ENCODE data around the gene RPAP3.

Gene RPAP3

GRCh38 chr12:47747596-47748506, 42.0 kb upstream of the RPAP3 start:
- no peak overlapping the region for H4K91ac ChIP-seq (ENCODE audit: low read depth, low read length, poor library complexity)
- H3K14ac ChIP-seq (ENCODE audit: low read length), result peak overlapping the region; percentile 43
- H3K4me1 ChIP-seq (ENCODE audit: control insufficient read depth in 2 of 2, insufficient read depth in 1 of 2, low read depth in 1 of 2, low read length in 2 of 2), result peaks cover 0 to 13% of the 10 kb centered on the region in 2 donors
- H3K9me3 ChIP-seq (replicated peaks in 1 of 2; ENCODE audit: control insufficient read depth in 2 of 2, insufficient read depth in 1 of 2, low read depth in 1 of 2, low read length in 2 of 2), result no peaks in the 10 kb centered on the region
- no peaks in the 10 kb centered on the region for H3K79me1 ChIP-seq (ENCODE audit: low read depth, low read length)
- H3K4me2 ChIP-seq (ENCODE audit: insufficient read depth, low read length, poor library complexity, severe bottlenecking), result no peak overlapping the region
- no peak overlapping the region for H2AFZ ChIP-seq (ENCODE audit: low read length)
- H4K8ac ChIP-seq (ENCODE audit: low read depth, low read length), result no peak overlapping the region
- DNase-seq (ENCODE audit: low spot score), result no peak
- H2BK12ac ChIP-seq (ENCODE audit: low read length), result no peak overlapping the region
- H2BK120ac ChIP-seq (ENCODE audit: low read depth, low read length), result no peak overlapping the region
- peak overlapping the region; percentile 18 for H2AK5ac ChIP-seq (ENCODE audit: low read depth, low read length)
- no peak overlapping the region for H3K4ac ChIP-seq (ENCODE audit: low read length)
- no peak overlapping the region for H2BK5ac ChIP-seq (ENCODE audit: low read length)
- H3K36me3 ChIP-seq (replicated peaks in 1 of 2; ENCODE audit: control insufficient read depth in 2 of 2, insufficient read depth in 2 of 2, low read length in 2 of 2), result no peaks in the 10 kb centered on the region
- no peak overlapping the region for H3K18ac ChIP-seq (ENCODE audit: low read length)
- no peaks in the 10 kb centered on the region for H3K27me3 ChIP-seq (ENCODE audit: control insufficient read depth in 3 of 3, insufficient read depth in 3 of 3, low read depth in 1 of 3, low read length in 3 of 3)
- H3K4me3 ChIP-seq (ENCODE audit: low read length in 2 of 2), result no peak overlapping the region
- no peak overlapping the region for H2BK15ac ChIP-seq (ENCODE audit: low read length)
- H3K23ac ChIP-seq (ENCODE audit: low read depth, low read length, poor library complexity), result no peak overlapping the region
- peak overlapping the region; percentile 73 for H3K9ac ChIP-seq (ENCODE audit: low read depth, low read length, poor library complexity)
- no peak overlapping the region for H3K27ac ChIP-seq (replicated peaks; ENCODE audit: low read length)
- no CpG with 5 or more reads among the region's 14 CpGs for WGBS, 2 donors (ENCODE audit: extremely low coverage in 2 of 2, insufficient read length in 2 of 2, insufficient replicate concordance in 1 of 2)

GRCh38 chr12:47747126-47747525, 41.3 kb upstream of the RPAP3 start:
- Histone ChIP-seq H3K14ac (ENCODE audit: low read length) (no peak overlapping the region), H3K27ac (replicated peaks; ENCODE audit: low read length) (no peak overlapping the region), H2BK15ac (ENCODE audit: low read length) (no peak overlapping the region), H2AFZ (ENCODE audit: low read length) (no peak overlapping the region), H3K9me3 (replicated peaks in 1 of 2; ENCODE audit: control insufficient read depth in 2 of 2, insufficient read depth in 1 of 2, low read depth in 1 of 2, low read length in 2 of 2) (no peaks in the 10 kb centered on the region), H3K4me1 (ENCODE audit: control insufficient read depth in 2 of 2, insufficient read depth in 1 of 2, low read depth in 1 of 2, low read length in 2 of 2) (peaks cover 0 to 13% of the 10 kb centered on the region in 2 donors), H4K91ac (ENCODE audit: low read depth, low read length, poor library complexity) (no peak overlapping the region), H2BK120ac (ENCODE audit: low read depth, low read length) (no peak overlapping the region), H2BK5ac (ENCODE audit: low read length) (no peak overlapping the region), H3K4me3 (ENCODE audit: low read length in 2 of 2) (no peak overlapping the region), H3K23ac (ENCODE audit: low read depth, low read length, poor library complexity) (no peak overlapping the region), H2BK12ac (ENCODE audit: low read length) (no peak overlapping the region), H3K36me3 (replicated peaks in 1 of 2; ENCODE audit: control insufficient read depth in 2 of 2, insufficient read depth in 2 of 2, low read length in 2 of 2) (no peaks in the 10 kb centered on the region), H3K4me2 (ENCODE audit: insufficient read depth, low read length, poor library complexity, severe bottlenecking) (no peak overlapping the region), H3K9ac (ENCODE audit: low read depth, low read length, poor library complexity) (no peak overlapping the region), H3K4ac (ENCODE audit: low read length) (no peak overlapping the region), H3K27me3 (ENCODE audit: control insufficient read depth in 3 of 3, insufficient read depth in 3 of 3, low read depth in 1 of 3, low read length in 3 of 3) (no peaks in the 10 kb centered on the region), H3K79me1 (ENCODE audit: low read depth, low read length) (no peaks in the 10 kb centered on the region), H4K8ac (ENCODE audit: low read depth, low read length) (no peak overlapping the region), H3K18ac (ENCODE audit: low read length) (no peak overlapping the region), H2AK5ac (ENCODE audit: low read depth, low read length) (peak overlapping the region; percentile 18)
- no peak for DNase-seq (ENCODE audit: low spot score)
- no CpG with 5 or more reads among the region's 4 CpGs for WGBS, 2 donors (ENCODE audit: extremely low coverage in 2 of 2, insufficient read length in 2 of 2, insufficient replicate concordance in 1 of 2)

- Histone ChIP-seq H4K8ac (ENCODE audit: low read depth, low read length) (no peak overlapping the region), H3K14ac (ENCODE audit: low read length) (peak overlapping the region; percentile 58), H3K4ac (ENCODE audit: low read length) (no peak overlapping the region), H2BK12ac (ENCODE audit: low read length) (no peak overlapping the region), H2AFZ (ENCODE audit: low read length) (no peak overlapping the region), H3K27me3 (ENCODE audit: control insufficient read depth in 3 of 3, insufficient read depth in 3 of 3, low read depth in 1 of 3, low read length in 3 of 3) (no peaks in the 10 kb centered on the region), H2BK120ac (ENCODE audit: low read depth, low read length) (no peak overlapping the region), H3K18ac (ENCODE audit: low read length) (peak overlapping the region; percentile 8), H3K27ac (replicated peaks; ENCODE audit: low read length) (no peak overlapping the region), H3K9me3 (replicated peaks in 1 of 2; ENCODE audit: control insufficient read depth in 2 of 2, insufficient read depth in 1 of 2, low read depth in 1 of 2, low read length in 2 of 2) (no peaks in the 10 kb centered on the region), H4K91ac (ENCODE audit: low read depth, low read length, poor library complexity) (no peak overlapping the region), H3K4me1 (ENCODE audit: control insufficient read depth in 2 of 2, insufficient read depth in 1 of 2, low read depth in 1 of 2, low read length in 2 of 2) (peaks cover 0 to 13% of the 10 kb centered on the region in 2 donors), H3K4me2 (ENCODE audit: insufficient read depth, low read length, poor library complexity, severe bottlenecking) (no peak overlapping the region), H2BK15ac (ENCODE audit: low read length) (peak overlapping the region; percentile 5), H3K23ac (ENCODE audit: low read depth, low read length, poor library complexity) (no peak overlapping the region), H2BK5ac (ENCODE audit: low read length) (no peak overlapping the region), H2AK5ac (ENCODE audit: low read depth, low read length) (peak overlapping the region; percentile 34), H3K4me3 (ENCODE audit: low read length in 2 of 2) (no peak overlapping the region), H3K36me3 (replicated peaks in 1 of 2; ENCODE audit: control insufficient read depth in 2 of 2, insufficient read depth in 2 of 2, low read length in 2 of 2) (no peaks in the 10 kb centered on the region), H3K9ac (ENCODE audit: low read depth, low read length, poor library complexity) (no peak overlapping the region), H3K79me1 (ENCODE audit: low read depth, low read length) (no peaks in the 10 kb centered on the region)
- no peak for DNase-seq (ENCODE audit: low spot score)
- WGBS, 2 donors (ENCODE audit: extremely low coverage in 2 of 2, insufficient read length in 2 of 2, insufficient replicate concordance in 1 of 2), result no CpG with 5 or more reads among the region's 7 CpGs
Measured at GRCh38 chr12:47746523-47746922, 40.7 kb upstream of the RPAP3 start.

- H2BK15ac ChIP-seq (ENCODE audit: low read length), result peak overlapping the region; percentile 5
- H3K9ac ChIP-seq (ENCODE audit: low read depth, low read length, poor library complexity), result no peak overlapping the region
- H3K4me1 ChIP-seq (ENCODE audit: control insufficient read depth in 2 of 2, insufficient read depth in 1 of 2, low read depth in 1 of 2, low read length in 2 of 2), result peaks cover 0 to 14% of the 10 kb centered on the region in 2 donors
- no peak overlapping the region for H3K27ac ChIP-seq (replicated peaks; ENCODE audit: low read length)
- H3K79me1 ChIP-seq (ENCODE audit: low read depth, low read length), result no peaks in the 10 kb centered on the region
- DNase-seq (ENCODE audit: low spot score), result no peak
- H2AFZ ChIP-seq (ENCODE audit: low read length), result no peak overlapping the region
- H3K36me3 ChIP-seq (replicated peaks in 1 of 2; ENCODE audit: control insufficient read depth in 2 of 2, insufficient read depth in 2 of 2, low read length in 2 of 2), result no peaks in the 10 kb centered on the region
- no CpG with 5 or more reads among the region's 5 CpGs for WGBS, 2 donors (ENCODE audit: extremely low coverage in 2 of 2, insufficient read length in 2 of 2, insufficient replicate concordance in 1 of 2)
- H3K4me2 ChIP-seq (ENCODE audit: insufficient read depth, low read length, poor library complexity, severe bottlenecking), result no peak overlapping the region
- H3K14ac ChIP-seq (ENCODE audit: low read length), result no peak overlapping the region
- H2AK5ac ChIP-seq (ENCODE audit: low read depth, low read length), result peak overlapping the region; percentile 34
- no peak overlapping the region for H4K8ac ChIP-seq (ENCODE audit: low read depth, low read length)
- H2BK120ac ChIP-seq (ENCODE audit: low read depth, low read length), result no peak overlapping the region
- no peak overlapping the region for H3K18ac ChIP-seq (ENCODE audit: low read length)
- no peak overlapping the region for H3K23ac ChIP-seq (ENCODE audit: low read depth, low read length, poor library complexity)
- no peaks in the 10 kb centered on the region for H3K27me3 ChIP-seq (ENCODE audit: control insufficient read depth in 3 of 3, insufficient read depth in 3 of 3, low read depth in 1 of 3, low read length in 3 of 3)
- no peak overlapping the region for H4K91ac ChIP-seq (ENCODE audit: low read depth, low read length, poor library complexity)
- H2BK5ac ChIP-seq (ENCODE audit: low read length), result no peak overlapping the region
- H3K9me3 ChIP-seq (replicated peaks in 1 of 2; ENCODE audit: control insufficient read depth in 2 of 2, insufficient read depth in 1 of 2, low read depth in 1 of 2, low read length in 2 of 2), result no peaks in the 10 kb centered on the region
- H3K4ac ChIP-seq (ENCODE audit: low read length), result no peak overlapping the region
- H2BK12ac ChIP-seq (ENCODE audit: low read length), result no peak overlapping the region
- no peak overlapping the region for H3K4me3 ChIP-seq (ENCODE audit: low read length in 2 of 2)
Measured at GRCh38 chr12:47746073-47746472, 40.2 kb upstream of the RPAP3 start.
